DOHH2 (cell line): ENCODE measurements around the gene RBM12.

ENCODE experiments used
- H3F3A ChIP-seq: fragments of 200-600 bp; sonication (generic), shearing (Covaris generic); 2 replicates; pipeline ENCODE4 v1.6.0; 2016; ENCODE audit warnings: antibody characterized with exemption, mild to moderate bottlenecking; ENCODE audit not compliant: control insufficient read depth, insufficient read depth
- H3K27ac ChIP-seq: fragments of 200-600 bp; sonication (generic); 2 replicates; pipeline ENCODE4 v1.5.1; 2014; ENCODE audit warnings: low read depth, mild to moderate bottlenecking, low read length, moderate library complexity
- H3K27me3 ChIP-seq: fragments of 200-600 bp; sonication (generic); 2 replicates; pipeline ENCODE4 v1.6.1; 2014; ENCODE audit warnings: mild to moderate bottlenecking, low read length, mixed read lengths; ENCODE audit not compliant: control insufficient read depth
- H3K36me3 ChIP-seq: fragments of 200-600 bp; sonication (generic); 2 replicates; pipeline ENCODE4 v1.6.1; 2014; ENCODE audit warnings: mild to moderate bottlenecking, low read length, moderate library complexity, mixed read lengths; ENCODE audit not compliant: control insufficient read depth
- H3K4me1 ChIP-seq: fragments of 200-600 bp; sonication (generic); 2 replicates; pipeline ENCODE4 v1.6.1; 2014; ENCODE audit warnings: mild to moderate bottlenecking, low read length, mixed read lengths; ENCODE audit not compliant: control insufficient read depth
- H3K4me2 ChIP-seq: fragments of 200-600 bp; sonication (generic); 2 replicates; pipeline ENCODE4 v1.6.0; 2014; ENCODE audit warnings: mild to moderate bottlenecking, low read length, moderate library complexity
- H3K4me3 ChIP-seq: fragments of 200-600 bp; sonication (generic); 2 replicates; pipeline ENCODE4 v1.5.1; 2014; ENCODE audit warnings: mild to moderate bottlenecking, low read length, mixed read lengths
- H3K79me2 ChIP-seq: fragments of 200-600 bp; sonication (generic); 2 replicates; pipeline ENCODE4 v1.6.1; 2014; ENCODE audit warnings: mild to moderate bottlenecking, low read length, mixed read lengths; ENCODE audit not compliant: control insufficient read depth
- H3K9me2 ChIP-seq: fragments of 200-600 bp; sonication (generic); replicated peaks from 2 replicates; pipeline ENCODE4 v1.6.1; 2014; ENCODE audit warnings: mild to moderate bottlenecking, low read length, mixed read lengths; ENCODE audit not compliant: control insufficient read depth
- H3K9me3 ChIP-seq: fragments of 200-600 bp; sonication (generic); 2 replicates; pipeline ENCODE4 v1.6.1; 2014; ENCODE audit warnings: antibody characterized with exemption, low read length, mixed read lengths; ENCODE audit not compliant: control insufficient read depth, insufficient read depth
- H4K20me1 ChIP-seq: fragments of 200-600 bp; sonication (generic); 2 replicates; pipeline ENCODE4 v1.6.0; 2014; ENCODE audit warnings: low read depth, mild to moderate bottlenecking, antibody characterized with exemption, low read length, moderate library complexity; ENCODE audit not compliant: control insufficient read depth, insufficient read depth
- CTCF ChIP-seq: fragments of 200-600 bp; sonication (generic); IDR thresholded peaks from one replicate; pipeline ENCODE4 v1.5.1; 2014; ENCODE audit warnings: antibody characterized with exemption, mild to moderate bottlenecking, low read depth, low read length; ENCODE audit not compliant: poor library complexity, severe bottlenecking
- EZH2phosphoT487 ChIP-seq: fragments of 200-600 bp; sonication (generic); IDR thresholded peaks from 2 replicates; pipeline ENCODE4 v1.6.1; 2017; ENCODE audit warnings: borderline replicate concordance, mild to moderate bottlenecking, antibody characterized with exemption, low read length, moderate library complexity, mixed read lengths

Gene RBM12

GRCh38 chr20:35611482-35611881 is 53.2 kb downstream of the RBM12 start:
- Histone ChIP-seq H3K36me3 (no peaks in the 10 kb centered on the region), H3K4me2 (peak overlapping the region; percentile 43), H3K27me3 (no peaks in the 10 kb centered on the region), H3K27ac (peak overlapping the region; percentile 56), H3K79me2 (no peaks in the 10 kb centered on the region), H3K4me1 (peaks cover 42% of the 10 kb centered on the region), H3K9me3 (no peaks in the 10 kb centered on the region), H3K4me3 (peak overlapping the region; percentile 29; the same call in 1 of the 2 replicates), H3F3A (no peaks in the 10 kb centered on the region), H3K9me2 (no peaks in the 10 kb centered on the region), H4K20me1 (no peaks in the 10 kb centered on the region)
- TF ChIP-seq CTCF: no peak
- no peak for TF ChIP-seq EZH2phosphoT487

DNA sequence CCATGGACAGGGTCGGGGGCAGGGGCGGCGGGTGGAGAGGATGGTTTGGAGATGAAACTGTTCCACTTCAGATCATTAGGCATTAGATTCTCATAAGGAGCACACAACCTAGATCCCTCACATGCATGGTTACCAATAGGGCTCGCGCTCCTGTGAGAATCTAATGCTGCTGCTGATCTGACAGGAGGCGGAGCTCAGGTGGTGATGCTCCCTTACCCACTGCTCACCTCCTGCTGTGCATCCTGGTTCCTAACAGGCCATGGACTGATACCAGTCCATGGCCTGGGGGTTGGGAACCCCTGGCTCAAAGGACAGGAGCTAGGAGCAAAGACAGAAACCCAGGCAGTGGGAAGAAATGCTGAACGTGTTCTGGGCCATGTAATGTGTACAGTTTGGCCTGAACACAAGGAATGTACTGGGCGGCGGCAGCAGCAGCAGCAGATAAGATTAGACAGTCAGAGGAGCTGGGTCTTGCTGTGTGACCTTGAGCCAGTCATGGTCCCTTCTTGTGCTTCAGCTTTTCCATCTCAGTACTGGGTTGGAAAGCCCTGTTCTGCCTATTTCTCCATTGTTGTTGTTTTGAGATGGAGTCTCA is 53.8 kb downstream of the RBM12 start:
- Histone ChIP-seq H3K4me2 (peak overlapping the region; percentile 43), H3K27ac (no peak overlapping the region), H3K9me2 (no peaks in the 10 kb centered on the region), H3K27me3 (no peaks in the 10 kb centered on the region), H3K79me2 (no peaks in the 10 kb centered on the region), H3K36me3 (no peaks in the 10 kb centered on the region), H4K20me1 (no peaks in the 10 kb centered on the region), H3K4me1 (peaks cover 41% of the 10 kb centered on the region), H3F3A (no peaks in the 10 kb centered on the region), H3K4me3 (no peak overlapping the region), H3K9me3 (no peaks in the 10 kb centered on the region)
- TF ChIP-seq EZH2phosphoT487: no peak
- no peak for TF ChIP-seq CTCF

DNA sequence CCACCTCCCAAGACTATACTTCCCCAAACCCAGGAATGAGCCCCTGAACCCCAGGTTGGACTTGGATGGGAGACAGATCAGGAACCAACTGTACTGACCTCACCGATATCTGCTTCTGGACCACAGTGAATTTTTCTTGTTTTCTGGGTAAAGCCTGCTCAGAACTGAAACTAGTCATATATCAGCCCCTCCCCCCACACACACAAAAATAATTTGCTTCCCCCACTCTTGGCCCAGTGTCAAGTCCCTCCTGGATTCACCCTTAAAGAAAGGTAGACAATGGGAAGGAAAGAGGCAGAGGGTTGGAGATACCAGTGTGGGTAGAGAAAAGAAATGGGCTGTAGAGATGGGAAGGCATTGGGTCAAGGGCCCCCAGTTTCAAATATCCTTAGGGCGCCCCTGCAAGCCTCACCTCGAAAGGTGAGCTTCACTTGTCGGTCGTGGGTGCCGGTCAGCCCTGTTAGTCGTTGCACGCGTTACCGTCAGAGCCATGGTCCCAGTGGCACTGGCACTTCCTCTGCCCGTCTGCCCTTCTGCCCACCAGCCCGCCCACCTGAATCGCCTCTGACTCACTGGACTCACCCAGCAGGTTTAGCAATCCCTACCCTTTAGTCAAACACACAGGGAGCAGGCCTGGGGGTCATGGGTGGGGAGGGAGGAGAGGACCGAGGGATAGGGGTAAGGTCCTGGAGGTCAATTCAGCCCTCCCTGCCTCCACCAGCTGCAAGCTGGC is 57.5 kb downstream of the RBM12 start:
- H3F3A ChIP-seq: no peaks in the 10 kb centered on the region
- H3K27ac ChIP-seq: no peak overlapping the region
- no peaks in the 10 kb centered on the region for H3K9me3 ChIP-seq
- H3K4me3 ChIP-seq: no peak overlapping the region
- TF ChIP-seq EZH2phosphoT487 (no peak), CTCF (no peak)
- H3K36me3 ChIP-seq: no peaks in the 10 kb centered on the region
- H3K4me1 ChIP-seq: peaks cover 24% of the 10 kb centered on the region
- H3K9me2 ChIP-seq: no peaks in the 10 kb centered on the region
- H4K20me1 ChIP-seq: no peaks in the 10 kb centered on the region
- H3K4me2 ChIP-seq: no peak overlapping the region
- H3K27me3 ChIP-seq: peaks cover 1% of the 10 kb centered on the region
- no peaks in the 10 kb centered on the region for H3K79me2 ChIP-seq
